Medulla oblongata (tissue), 1 donor: Measurements from ENCODE around the gene ZEB2.

Experiments used
- DNase-seq: peaks from one replicate; pipeline ENCODE4 v3.0.0-alpha.2; 2015; ENCODE audit errors: extremely low spot score

The ZEB2 gene

DNA sequence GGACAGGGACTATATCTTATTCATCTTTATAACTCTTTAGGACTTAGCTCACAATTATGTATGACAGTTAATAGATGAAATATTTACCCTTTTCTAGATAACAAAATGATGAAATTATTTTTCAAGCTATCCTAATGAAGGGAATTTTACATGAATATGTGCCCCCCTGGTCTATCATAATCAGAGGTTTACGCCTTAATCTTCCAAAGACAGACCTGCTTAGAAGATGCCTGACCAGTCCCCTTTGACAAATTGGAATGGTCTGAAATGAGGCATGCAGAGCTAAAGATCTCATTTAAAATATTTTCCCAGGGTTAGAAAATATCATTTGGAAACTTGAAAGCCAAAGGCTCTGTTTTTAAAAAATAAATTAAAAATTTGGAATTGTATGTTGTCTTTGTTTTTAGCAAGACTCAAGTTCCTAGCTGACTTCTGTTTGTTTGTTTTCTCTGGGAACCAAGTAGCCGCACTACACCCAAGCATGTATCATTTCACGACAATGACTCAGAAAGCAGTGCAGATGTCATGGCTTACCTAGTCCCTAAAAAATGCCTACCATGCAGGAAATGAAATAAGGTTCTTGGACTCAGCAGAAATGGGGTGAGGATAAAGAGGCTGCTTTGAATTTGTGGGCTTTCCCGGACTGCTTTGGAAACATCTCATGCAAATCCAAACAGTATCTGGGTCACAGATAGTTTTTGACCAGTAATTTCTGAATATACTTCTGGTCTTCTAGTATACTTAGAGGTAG lies 162.1 kb downstream of the ZEB2 start:
- DNase-seq, result no peak

DNA sequence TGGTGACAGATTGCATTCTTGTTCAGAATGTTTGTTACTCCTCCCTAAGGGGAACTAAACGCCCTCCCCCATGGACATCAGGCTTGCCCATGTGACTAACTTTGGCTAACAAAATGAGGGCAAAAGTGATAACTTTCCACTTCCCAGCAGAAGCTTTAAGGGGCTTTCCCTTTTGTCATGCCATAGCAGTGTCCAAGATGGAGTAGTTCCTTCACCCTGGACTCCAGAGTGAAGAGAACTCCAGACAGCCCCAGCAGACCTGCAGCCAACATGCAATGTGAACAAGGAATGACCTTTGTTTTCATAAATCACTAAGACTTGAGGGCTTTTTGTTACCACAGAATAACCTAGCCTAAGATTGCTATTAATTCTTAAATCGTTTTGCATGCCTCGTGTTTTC lies 163.5 kb downstream of the ZEB2 start:
- DNase-seq, result no peak

- no peak for DNase-seq
Observed at GRCh38 chr2:144354953-144355352, 165.0 kb downstream of the ZEB2 start.

GRCh38 chr2:144351687-144352086 lies 168.2 kb downstream of the ZEB2 start:
- DNase-seq, result no peak

DNA sequence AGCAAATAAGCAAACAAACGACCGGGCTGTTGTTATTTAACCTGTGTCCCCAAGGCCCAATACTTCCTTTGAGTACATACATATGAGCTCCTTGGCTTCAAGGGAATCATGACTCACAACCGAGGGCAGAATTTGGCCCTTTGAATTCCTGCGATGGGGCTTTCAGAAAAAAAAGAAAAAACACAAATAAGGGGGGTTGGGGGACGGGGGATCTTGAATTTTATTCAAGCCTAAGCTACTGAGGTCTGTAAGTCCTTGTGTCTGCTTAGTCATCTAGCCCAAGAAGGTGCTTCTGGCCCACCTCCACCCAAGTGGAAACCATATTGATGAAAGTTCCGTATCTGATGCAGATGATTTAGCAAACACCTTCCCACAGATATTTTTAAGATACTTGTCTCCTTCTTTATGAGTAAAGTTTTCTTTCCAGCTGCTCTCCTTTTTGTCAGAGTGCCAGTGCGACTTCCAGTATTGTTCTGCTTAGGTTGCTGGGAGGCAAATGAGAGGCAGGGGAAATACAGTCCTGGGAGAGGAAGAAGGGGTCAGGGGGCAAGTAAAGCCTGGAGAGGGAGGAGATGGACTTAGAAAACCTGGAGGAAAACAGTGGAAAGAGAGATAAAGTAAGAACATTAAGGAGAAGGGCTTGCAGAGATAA lies 169.6 kb downstream of the ZEB2 start:
- no peak for DNase-seq

- no peak for DNase-seq
Observed at GRCh38 chr2:144349674-144350073, 170.2 kb downstream of the ZEB2 start.

DNA sequence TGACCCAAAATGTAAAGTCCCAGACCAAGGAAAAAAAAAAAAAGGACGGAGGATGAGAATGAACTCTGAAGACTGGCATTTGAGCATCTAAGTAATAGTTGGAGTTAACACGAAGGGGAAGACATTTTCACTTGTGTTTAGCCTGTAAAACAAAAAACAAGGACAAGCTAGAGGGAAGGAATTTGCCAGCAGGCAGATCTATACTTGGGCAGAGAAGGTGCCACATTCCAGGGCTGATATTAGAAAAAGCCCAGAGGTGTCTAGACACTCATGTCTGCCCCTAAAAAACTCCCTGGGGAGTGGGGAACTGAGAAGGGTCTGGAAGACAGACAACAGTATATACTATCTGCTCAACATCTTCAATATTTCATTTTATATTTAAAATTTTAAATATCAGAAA lies 171.1 kb downstream of the ZEB2 start:
- no peak for DNase-seq

DNA sequence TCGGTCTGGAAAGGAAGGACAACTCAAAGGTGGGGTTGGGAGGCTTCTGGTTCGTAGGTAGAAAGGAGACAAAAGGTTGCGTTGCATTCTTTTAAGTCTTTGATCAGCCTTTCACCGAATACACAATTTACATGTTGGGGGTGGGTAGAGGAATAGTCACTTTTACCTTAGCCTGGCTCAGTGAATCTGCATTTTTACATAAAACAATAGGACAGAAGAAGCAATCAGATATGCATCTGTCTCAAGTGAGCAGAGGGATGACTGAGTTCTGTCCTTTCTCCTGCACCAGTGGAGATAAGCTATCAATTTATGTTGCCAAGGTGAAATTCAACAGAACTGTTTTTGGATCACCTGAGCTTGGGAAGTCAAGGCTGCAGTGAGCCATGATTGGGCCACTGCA lies 173.7 kb downstream of the ZEB2 start:
- DNase-seq, result no peak

DNA sequence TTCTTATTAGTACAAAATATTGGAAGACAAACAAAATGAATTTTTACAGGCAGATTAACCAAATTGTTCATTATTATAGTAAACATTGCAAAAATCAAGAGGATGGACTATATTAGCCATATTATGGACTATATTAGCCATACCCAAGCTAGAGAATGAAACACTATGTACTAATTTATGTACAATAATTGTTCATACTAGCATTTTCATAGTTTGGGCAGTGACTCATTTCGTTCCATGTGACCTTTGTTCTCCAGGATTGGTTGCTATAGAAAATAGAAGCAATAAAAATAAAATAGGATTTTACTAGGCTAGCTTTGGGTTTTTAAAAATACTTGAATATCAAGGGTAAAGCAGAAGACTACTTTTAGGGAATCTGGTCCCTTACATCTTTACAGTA lies 176.8 kb downstream of the ZEB2 start:
- DNase-seq, result no peak

GRCh38 chr2:144341538-144341937 lies 178.4 kb downstream of the ZEB2 start:
- no peak for DNase-seq

- DNase-seq, result no peak
Observed at GRCh38 chr2:144339048-144339447, 180.9 kb downstream of the ZEB2 start.

- no peak for DNase-seq
Observed at GRCh38 chr2:144334551-144334950, 185.4 kb downstream of the ZEB2 start.
